22Rv1 (cell line): ENCODE data around the gene SNX21.
A peak's percentile ranks its signal among the peaks of the same experiment; 100 is the strongest.

Source experiments
- CTCF ChIP-seq: fragments of 450-650 bp; IDR thresholded peaks from 2 replicates; pipeline ENCODE4 v1.5.1; 2017; ENCODE audit warnings: mild to moderate bottlenecking
- ZFX ChIP-seq: fragments of 450-650 bp; IDR thresholded peaks from 2 replicates; pipeline ENCODE4 v1.6.1; 2017; ENCODE audit warnings: antibody characterized with exemption, borderline replicate concordance

DNA sequence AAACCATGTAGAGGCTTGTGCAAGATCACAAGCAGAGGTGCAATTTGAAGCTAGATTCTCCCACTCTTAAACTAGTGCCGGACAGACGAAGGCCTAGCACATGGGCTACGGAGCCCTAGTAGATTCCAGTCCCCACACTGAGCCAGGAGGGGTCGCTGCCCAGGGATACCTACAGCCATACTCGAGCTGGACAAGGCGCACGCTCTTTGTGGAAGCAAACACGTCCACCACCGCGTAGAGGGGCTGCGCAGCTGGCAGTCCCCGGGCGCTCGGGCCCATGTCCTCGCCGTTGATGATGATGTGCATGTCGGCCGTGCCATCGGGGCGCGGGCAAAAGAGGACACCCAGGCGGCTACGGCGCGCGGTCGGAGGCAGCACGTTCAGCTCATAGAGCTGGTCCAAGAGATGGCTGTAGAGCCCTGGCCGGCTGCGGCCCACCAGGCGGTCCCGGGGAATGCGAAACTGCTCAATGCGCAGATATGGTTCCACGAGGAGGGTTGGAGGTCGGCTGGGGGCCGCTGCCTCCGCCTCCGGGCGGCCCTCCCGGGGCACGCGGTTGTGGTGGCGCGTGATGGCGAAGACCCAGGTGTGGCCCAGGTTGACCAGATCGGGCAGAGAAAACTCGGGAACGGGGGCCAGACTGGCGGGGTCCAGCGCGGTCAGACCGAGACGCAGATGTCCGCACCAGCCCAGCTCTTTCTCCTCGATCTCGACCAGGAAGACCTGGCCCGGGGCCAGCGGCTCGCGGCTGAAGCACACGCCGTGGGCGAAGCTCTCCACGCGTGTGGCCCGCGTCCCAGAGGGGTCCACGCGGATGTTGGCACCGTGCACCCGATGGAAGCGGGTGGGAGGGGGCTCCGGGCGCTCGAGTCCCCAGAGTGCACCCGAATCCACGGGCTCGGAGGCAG is 56.7 kb downstream of the SNX21 start:
- TF ChIP-seq CTCF (peak; percentile 46), ZFX (no peak)
